ENCODE measurements around the gene OLFML2A. TPM values are rescaled to one million over a fixed set of nuclear protein-coding genes. Genes with fewer than 3 reads are reported as not detected.

The OLFML2A gene
- total and polyA plus RNA-seq, 2 of the 13 experiments (the other 11 are each of a cell fraction or from before 2014, with no cell fraction given), result 0.01 to 0.02 TPM

DNA sequence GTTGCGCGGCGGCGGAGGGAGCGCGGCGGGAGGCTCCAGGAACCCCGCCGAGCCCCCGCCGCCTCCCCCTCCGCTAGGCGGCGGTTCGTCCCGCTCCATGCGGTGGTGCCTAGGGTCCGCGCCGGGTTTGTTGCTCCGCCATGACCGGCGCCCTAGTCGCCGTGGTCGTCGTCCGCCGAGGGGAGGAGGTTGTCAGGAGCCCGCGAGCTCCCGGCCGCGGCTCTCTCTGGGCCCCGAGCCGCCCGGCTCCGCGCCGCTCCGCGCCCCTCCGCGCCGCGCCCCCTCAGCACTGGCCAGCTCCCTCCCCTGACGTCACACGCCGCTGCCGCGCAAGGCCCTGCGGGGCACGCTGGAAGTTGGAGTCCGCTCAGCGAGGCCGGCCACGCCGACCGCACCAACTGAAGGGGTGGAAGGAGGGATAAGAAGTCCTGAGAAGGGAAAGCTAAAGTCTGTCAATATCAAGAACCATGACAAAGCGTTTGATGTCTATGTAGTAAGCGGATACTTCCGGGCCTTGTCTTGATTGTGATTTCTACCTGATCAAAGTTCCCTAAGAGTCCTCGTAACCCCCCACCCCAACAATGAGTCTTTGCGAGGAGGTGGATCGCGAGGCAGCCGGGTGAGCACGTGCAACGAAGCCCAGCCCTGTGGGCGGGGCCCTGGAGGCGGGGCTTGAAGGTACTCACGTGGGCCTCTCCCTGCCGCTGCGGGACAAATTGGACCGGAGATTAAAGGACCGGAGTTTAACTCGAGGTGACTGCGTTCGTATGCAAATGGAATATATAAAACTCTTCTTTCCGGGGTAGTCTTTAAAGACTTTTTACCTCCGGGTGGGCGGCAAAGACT is 5.7 kb upstream of the OLFML2A start, which contains the start of gene NR6A1 (continued):
- TF ChIP-seq SNAPC4 (CRISPR knock-in tag; IDR thresholded peaks at IDR 0.05) (peak; percentile 73; the same call in 1 of the 2 replicates), STAT6 (CRISPR knock-in tag; IDR thresholded peaks at IDR 0.05; ENCODE audit: borderline replicate concordance) (peak; percentile 63; the same call in 1 of the 2 replicates), NFE2 (CRISPR knock-in tag; IDR thresholded peaks at IDR 0.05) (no peak), NFE2L2 (IDR thresholded peaks at IDR 0.05; ENCODE audit: low read length) (no peak), E2F5 (CRISPR knock-in tag; conservative IDR thresholded peaks at IDR 0.05) (peak; percentile 24; the same call in 1 of the 2 replicates), ATRX (CRISPR knock-in tag; IDR thresholded peaks at IDR 0.05; ENCODE audit: borderline replicate concordance) (no peak), TCF12 (IDR thresholded peaks at IDR 0.05) (no peak), TCF12 (CRISPR knock-in tag; IDR thresholded peaks at IDR 0.05) (peak; percentile 55; the same call in 1 of the 2 replicates), ZNF468 (CRISPR knock-in tag; IDR thresholded peaks at IDR 0.05) (no peak), FIP1L1 (IDR thresholded peaks at IDR 0.05; ENCODE audit: borderline replicate concordance, insufficient read depth, low read depth, low read length) (no peak), ZNF747 (CRISPR knock-in tag; IDR thresholded peaks at IDR 0.05; ENCODE audit: borderline replicate concordance) (0 out of 2 replicates have a peak, but pooled peaks have one; percentile 55), MXD4 (CRISPR knock-in tag; IDR thresholded peaks at IDR 0.05) (peak; percentile 70)
- TF ChIP-seq, protein P1, sequence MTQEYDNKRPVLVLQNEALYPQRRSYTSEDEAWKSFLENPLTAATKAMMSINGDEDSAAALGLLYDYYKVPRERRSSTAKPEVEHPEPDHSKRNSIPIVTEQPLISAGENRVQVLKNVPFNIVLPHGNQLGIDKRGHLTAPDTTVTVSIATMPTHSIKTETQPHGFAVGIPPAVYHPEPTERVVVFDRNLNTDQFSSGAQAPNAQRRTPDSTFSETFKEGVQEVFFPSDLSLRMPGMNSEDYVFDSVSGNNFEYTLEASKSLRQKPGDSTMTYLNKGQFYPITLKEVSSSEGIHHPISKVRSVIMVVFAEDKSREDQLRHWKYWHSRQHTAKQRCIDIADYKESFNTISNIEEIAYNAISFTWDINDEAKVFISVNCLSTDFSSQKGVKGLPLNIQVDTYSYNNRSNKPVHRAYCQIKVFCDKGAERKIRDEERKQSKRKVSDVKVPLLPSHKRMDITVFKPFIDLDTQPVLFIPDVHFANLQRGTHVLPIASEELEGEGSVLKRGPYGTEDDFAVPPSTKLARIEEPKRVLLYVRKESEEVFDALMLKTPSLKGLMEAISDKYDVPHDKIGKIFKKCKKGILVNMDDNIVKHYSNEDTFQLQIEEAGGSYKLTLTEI (CRISPR knock-in tag; conservative IDR thresholded peaks at IDR 0.05), result no peak
- TF ChIP-seq, protein P2, sequence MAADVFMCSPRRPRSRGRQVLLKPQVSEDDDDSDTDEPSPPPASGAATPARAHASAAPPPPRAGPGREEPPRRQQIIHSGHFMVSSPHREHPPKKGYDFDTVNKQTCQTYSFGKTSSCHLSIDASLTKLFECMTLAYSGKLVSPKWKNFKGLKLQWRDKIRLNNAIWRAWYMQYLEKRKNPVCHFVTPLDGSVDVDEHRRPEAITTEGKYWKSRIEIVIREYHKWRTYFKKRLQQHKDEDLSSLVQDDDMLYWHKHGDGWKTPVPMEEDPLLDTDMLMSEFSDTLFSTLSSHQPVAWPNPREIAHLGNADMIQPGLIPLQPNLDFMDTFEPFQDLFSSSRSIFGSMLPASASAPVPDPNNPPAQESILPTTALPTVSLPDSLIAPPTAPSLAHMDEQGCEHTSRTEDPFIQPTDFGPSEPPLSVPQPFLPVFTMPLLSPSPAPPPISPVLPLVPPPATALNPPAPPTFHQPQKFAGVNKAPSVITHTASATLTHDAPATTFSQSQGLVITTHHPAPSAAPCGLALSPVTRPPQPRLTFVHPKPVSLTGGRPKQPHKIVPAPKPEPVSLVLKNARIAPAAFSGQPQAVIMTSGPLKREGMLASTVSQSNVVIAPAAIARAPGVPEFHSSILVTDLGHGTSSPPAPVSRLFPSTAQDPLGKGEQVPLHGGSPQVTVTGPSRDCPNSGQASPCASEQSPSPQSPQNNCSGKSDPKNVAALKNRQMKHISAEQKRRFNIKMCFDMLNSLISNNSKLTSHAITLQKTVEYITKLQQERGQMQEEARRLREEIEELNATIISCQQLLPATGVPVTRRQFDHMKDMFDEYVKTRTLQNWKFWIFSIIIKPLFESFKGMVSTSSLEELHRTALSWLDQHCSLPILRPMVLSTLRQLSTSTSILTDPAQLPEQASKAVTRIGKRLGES (CRISPR knock-in tag; IDR thresholded peaks at IDR 0.05; ENCODE audit: borderline replicate concordance), result 0 out of 2 replicates have a peak, but pooled peaks have one; percentile 59

Data from HepG2 (cell line).